Suppressor macrophage treated with lipopolysaccharide for 1 hour (primary cell): ENCODE data around the gene UQCR11.
A peak's percentile ranks its signal among the peaks of the same experiment; 100 is the strongest.
"Not testable (repeated sequence)": the region's sequence is repeated elsewhere in the genome, so short reads cannot be mapped to it uniquely, and the experiment has no call there.

Experiments
- DNase-seq, 3 donors: peaks; one replicate each; pipeline ENCODE4 v3.0.0-alpha.2; 2020 to 2022

Gene UQCR11

DNA sequence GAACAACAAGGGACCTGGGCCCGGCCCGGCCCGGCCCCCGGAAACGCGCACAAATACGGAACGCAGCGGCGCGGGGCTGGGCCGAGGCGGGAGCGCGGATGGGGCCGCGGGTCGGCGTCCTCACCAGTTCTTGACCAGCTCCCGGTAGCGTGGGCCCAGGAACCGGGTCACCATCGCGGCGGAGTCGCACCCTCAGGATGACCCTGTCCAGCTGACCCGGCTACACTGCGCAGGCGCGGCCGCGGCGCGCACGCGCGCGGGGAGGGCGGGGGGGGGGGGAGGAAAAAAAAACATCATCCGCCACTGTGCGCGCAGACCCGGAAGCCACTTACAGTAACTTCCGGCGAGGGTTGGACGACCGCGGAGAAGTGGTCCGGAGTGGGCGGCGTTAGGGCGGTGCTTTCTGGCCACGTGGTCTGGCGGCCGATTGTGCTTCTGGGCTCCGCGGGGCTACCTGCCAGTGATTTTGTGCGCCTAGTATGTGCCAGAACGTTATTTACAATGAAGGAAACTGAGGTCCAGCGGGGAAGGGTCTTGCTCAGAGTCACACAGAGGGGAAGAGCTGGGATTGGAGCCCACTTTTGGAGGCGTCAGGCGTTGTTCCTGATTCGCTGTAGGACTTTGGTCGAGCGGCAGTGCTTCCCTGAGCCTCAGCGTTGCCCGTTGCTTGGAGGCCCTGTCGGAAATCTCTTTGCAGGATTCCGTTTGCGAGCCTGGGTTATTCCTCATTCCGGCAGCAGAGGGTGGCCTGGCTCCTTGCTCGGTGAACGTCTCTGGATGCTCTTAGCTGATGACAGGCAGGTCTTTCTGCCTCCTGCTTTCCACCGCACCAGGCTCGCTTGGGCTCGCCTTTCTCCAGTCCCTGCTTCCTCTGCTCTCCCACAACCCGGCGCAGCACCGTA lies at the start of gene UQCR11:
Gene UQCR11, minus strand, starts transcription at position 227 of the 902 bp plus-strand sequence. Its CDS starts 53 bp downstream, at position 174.
- peak; percentile 96 to 97 (median 96) for DNase-seq

DNA sequence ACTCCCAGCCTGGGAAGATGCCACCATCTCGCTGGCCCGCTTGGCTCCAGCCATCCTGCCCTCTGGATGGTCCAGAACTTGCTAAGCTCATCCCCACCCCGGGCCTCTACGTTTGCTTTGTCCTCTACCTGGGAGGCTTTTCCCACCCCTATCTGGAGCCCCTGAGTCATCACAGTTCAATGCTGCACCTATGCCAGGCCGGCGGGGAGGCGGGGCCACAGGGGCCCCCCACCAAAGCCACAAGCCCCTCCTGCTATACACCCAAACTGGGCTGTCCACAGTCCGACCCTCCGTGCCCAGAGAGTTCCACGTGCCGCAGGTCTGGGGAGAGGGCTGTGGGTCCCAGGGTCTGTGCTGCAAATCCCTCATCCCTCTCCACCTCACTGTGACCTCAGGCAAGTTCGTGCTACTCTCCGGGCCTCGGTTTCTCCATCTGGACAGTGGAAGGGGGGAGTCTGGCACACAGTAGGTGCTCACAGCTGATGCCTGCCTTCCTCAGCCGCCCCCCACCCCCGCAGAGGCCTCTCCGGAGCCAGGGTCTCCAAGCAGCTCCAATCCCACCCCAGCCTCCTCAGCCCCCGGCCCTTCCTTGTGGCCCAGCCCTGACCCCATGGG lies 49.0 kb upstream of the UQCR11 start:
- DNase-seq: no peak

DNA sequence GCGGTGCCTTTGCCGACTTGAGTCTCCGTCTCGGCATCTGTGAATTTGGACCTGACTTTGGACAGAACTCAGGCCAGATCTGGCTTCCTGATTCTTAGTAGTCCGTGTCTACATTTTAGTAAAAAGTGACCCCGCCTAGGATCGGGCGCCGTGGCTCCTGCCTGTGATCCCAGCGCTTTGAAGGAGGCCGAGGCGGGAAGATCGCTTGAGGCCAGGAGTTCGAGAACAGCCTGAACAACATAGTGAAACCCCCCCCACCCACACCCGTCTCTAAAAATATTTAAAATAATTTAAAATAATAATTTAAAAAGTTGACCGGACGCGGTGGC lies 48.0 kb upstream of the UQCR11 start:
- DNase-seq: no peak

- peak; percentile 99 for DNase-seq
Observed at GRCh38 chr19:1652471-1653299, 47.4 kb upstream of the UQCR11 start, which contains the start of gene TCF3. Gene TCF3 (minus strand): TSS chr19:1652615. CDS start chr19:1650248, 2,367 bp downstream.

- DNase-seq: peak; percentile 47 to 75 (median 59)
Observed at GRCh38 chr19:1651568-1652291, 46.5 kb upstream of the UQCR11 start.

DNA sequence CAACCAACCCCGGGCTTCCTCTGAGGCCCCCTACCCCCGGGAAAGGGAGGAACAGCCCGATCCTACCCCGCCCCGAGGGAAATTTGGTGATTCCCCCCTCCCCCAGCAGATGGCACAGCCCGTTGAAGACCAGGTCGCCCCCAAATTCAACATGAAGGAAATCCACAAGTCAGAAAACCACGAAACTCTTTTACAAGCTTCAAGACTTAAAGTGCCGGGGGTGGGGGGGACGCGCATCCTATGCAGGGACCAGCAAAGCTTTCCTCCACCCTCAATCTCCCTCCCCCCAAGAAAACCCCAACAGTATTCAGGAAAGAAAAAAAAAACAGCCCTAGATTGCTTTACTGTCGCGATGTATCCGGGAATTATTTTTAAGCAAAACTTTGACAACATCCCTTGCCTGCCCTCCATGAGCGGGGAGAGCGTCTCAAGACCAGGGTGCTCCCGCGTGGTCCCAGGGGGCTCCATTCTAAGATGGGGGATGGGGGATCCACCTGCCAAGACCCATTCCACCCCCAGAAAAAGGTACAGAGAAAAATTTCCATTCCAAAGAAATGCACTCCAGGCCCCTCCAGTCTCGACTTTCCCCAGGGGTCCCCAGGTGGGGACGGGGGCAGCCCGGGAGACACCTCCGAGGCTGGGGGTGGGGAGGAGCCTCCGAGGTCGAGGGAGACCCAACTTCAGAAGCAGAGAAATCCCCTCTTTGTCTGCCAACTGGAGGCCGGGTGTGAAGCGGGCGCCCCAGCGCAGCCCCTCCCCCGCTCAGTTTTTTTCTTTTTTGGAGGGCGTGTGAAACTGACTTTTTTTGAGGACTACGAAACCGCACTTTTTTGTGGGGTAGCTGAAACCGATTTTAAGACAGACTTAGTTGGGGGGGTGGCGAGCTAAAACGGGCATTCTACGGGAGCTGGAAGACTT lies 45.6 kb upstream of the UQCR11 start:
- DNase-seq: peak in 2 of 3 donors; percentile 10 to 29

- no peak for DNase-seq
Observed at GRCh38 chr19:1649706-1650649, 44.7 kb upstream of the UQCR11 start.

- DNase-seq: no peak
Observed at GRCh38 chr19:1648920-1649541, 43.8 kb upstream of the UQCR11 start.

DNA sequence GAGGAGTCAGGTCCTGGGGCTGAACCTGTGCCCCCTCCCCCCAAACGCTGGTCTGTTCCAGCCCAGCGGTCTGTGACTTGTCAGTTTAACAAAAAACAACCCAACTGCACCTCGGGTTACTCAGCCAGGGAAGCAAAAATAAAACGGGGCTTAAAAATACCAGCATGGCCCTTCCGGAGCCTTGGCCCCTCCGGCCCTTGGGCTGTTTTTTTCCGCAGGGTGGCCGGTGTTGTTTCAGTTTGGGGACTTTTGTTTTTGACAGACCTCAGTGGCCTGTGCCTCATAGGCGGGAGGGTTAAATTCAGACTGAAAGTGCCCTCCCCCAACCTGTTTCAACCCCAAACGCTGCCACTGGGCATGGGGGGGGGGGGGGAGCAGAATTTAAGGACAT lies 43.2 kb upstream of the UQCR11 start:
- no peak for DNase-seq

- no peak for DNase-seq
Observed at GRCh38 chr19:1647501-1648458, 42.5 kb upstream of the UQCR11 start.

GRCh38 chr19:1646659-1647453 lies 41.6 kb upstream of the UQCR11 start:
- DNase-seq: no peak

DNA sequence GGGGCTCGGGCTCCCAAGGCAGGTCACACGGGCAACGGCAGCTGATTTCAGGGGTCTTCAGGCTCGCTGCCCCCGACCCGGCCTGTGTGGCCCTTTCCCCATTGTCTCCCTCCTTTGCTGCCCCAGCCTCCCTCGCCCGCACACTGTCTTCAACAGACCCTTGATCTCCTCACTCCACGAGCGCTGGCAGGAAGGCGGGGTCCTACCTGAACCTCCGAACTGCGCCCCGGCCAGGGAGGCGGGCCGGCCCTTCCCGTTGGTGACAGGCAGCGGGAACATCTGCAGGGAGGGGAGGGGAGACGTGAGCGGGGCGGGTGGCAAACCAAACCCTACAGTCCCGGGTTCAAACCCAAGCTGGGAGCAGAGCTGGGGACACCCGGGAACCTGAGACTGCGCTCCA lies 40.9 kb upstream of the UQCR11 start:
- no peak for DNase-seq

DNA sequence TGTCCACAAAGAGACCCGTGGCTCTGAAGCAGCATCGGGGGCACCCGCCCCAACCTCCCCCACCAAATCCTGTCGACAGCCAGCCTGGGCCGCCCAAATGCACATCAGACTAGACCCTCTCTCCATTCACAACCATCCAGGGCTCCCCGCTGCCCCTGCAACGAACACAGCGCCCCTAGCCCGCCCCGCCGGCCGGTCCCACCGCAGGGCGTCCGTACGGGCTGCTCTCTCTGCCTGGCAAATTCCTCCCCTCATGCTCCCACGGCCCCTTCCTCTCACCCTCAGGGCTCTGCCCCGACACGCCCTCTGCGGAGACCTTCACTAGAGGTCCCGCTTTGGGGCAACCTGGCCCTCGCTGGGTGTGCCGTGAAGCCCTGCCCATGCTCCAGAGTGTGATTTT lies 40.0 kb upstream of the UQCR11 start:
- DNase-seq: no peak

DNA sequence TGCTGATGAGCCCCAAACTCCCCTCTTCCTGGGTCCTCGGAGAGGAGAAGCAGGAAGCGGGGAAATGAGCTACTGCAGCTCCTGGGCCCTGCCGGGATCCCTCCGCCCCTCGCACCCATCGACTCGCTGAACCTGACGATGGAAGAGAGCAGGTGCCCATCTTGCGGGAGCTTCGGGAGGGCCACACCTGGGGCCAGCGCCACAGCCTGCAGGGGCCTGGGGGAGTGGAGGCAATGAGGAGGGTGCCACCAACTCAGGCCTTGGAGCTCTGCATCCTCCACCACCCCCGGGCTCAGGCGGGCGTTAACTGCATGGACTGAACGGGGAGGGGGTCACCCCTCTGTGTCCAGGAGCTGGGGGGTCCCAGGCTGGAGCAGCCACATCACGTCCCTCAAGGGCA lies 38.8 kb upstream of the UQCR11 start:
- DNase-seq: no peak

DNA sequence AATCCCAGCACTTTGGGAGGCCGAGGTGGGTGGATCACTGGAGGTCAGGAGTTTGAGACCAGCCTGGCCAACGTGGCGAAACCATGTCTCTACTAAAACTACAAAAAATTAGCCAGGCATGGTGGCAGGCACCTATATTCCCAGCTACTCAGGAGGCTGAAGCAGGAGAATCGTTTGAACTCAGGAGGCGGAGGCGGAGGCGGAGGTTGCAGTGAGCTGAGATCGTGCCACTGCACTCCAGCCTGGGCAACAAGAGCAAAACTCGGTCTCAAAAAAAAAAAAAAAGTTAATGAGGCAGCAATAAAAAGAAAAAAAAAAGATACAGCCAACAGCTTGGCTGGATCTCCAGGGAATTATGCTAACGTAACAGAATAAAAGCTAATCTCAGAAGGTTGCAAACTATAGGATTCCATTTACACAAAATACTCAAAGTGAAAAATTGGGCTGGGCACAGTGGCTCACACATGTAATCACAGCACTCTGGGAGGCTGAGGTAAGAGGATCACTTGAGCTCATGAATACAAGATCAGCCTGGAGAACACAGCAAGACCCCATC lies 35.7 kb upstream of the UQCR11 start:
- DNase-seq: not testable (repeated sequence)

- no peak for DNase-seq
Observed at GRCh38 chr19:1636325-1637236, 31.3 kb upstream of the UQCR11 start.

GRCh38 chr19:1634938-1635243 lies 29.6 kb upstream of the UQCR11 start:
- DNase-seq: no peak
